Activated gamma-delta T cell treated with Interleukin-2 at 50 U/mL for 16 hours (primary cell): ENCODE results near the gene HAO2.
"Not testable (repeated sequence)": the region's sequence is repeated elsewhere in the genome, so short reads cannot be mapped to it uniquely, and the experiment has no call there.

Experiments
- DNase-seq: peaks from one replicate; pipeline ENCODE4 v3.0.0-alpha.2; 2020

The HAO2 gene

GRCh38 chr1:119347858-119348257, 20.7 kb upstream of the HAO2 start:
- DNase-seq = no peak

- no peak for DNase-seq
Observed at GRCh38 chr1:119348941-119349340, 19.6 kb upstream of the HAO2 start.

GRCh38 chr1:119350866-119351265, 17.7 kb upstream of the HAO2 start:
- DNase-seq = not testable (repeated sequence)

GRCh38 chr1:119351997-119352396, 16.6 kb upstream of the HAO2 start:
- DNase-seq = no peak

GRCh38 chr1:119353836-119354235, 14.7 kb upstream of the HAO2 start:
- no peak for DNase-seq

- no peak for DNase-seq
Observed at GRCh38 chr1:119358636-119359035, 9.9 kb upstream of the HAO2 start.

GRCh38 chr1:119359730-119360129, 8.9 kb upstream of the HAO2 start:
- no peak for DNase-seq

- no peak for DNase-seq
Observed at GRCh38 chr1:119361205-119361604, 7.4 kb upstream of the HAO2 start.

GRCh38 chr1:119361620-119362344, 6.8 kb upstream of the HAO2 start:
- DNase-seq = no peak

- DNase-seq = no peak
Observed at GRCh38 chr1:119363162-119363561, 5.4 kb upstream of the HAO2 start.

GRCh38 chr1:119364640-119365039, 3.9 kb upstream of the HAO2 start:
- no peak for DNase-seq

- DNase-seq = no peak
Observed at GRCh38 chr1:119366424-119366823, 2.2 kb upstream of the HAO2 start.

- DNase-seq = no peak
Observed at GRCh38 chr1:119367432-119368124, 1.0 kb upstream of the HAO2 start.

- DNase-seq = no peak
Observed at GRCh38 chr1:119370748-119371147, 2.2 kb downstream of the HAO2 start.

- no peak for DNase-seq
Observed at GRCh38 chr1:119371815-119372214, 3.2 kb downstream of the HAO2 start.

GRCh38 chr1:119372503-119373086, 4.0 kb downstream of the HAO2 start:
- DNase-seq = no peak

- no peak for DNase-seq
Observed at GRCh38 chr1:119373465-119373864, 4.9 kb downstream of the HAO2 start.

GRCh38 chr1:119374208-119374874, 5.8 kb downstream of the HAO2 start:
- no peak for DNase-seq

GRCh38 chr1:119375366-119375765, 6.8 kb downstream of the HAO2 start:
- DNase-seq = no peak

GRCh38 chr1:119376594-119376993, 8.0 kb downstream of the HAO2 start:
- DNase-seq = no peak

- DNase-seq = not testable (repeated sequence)
Observed at GRCh38 chr1:119377594-119377993, 9.0 kb downstream of the HAO2 start.

- DNase-seq = no peak
Observed at GRCh38 chr1:119379117-119379516, 10.5 kb downstream of the HAO2 start.

- no peak for DNase-seq
Observed at GRCh38 chr1:119380304-119380703, 11.7 kb downstream of the HAO2 start.
